LoVo (cell line): ENCODE results near the gene SULT1A2.
"Not testable (repeated sequence)": the region's sequence is repeated elsewhere in the genome, so short reads cannot be mapped to it uniquely, and the experiment has no call there.

Experiments used
- DNase-seq: peaks from one replicate; pipeline ENCODE4 v3.0.0-alpha.2; 2016; ENCODE audit warnings: low spot score

SULT1A2 gene

DNA sequence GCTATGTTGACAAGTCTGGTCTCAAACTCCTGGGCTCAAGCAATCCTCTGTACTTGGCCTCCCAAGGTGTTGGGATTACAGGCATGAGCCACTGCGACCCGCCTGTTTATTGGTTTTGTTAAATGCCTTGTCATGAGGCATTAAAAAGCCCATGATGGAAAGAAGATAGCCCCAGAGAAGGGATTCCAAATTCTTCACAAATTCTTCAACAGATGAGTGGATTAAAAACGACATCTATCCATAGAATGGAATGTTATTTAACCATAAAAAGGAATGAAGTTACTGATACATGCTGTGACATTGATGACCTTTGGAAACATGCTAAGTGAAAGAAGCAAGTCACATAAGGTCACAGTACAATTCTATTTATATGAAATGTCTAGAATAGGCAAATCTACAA is 38.4 kb downstream of the SULT1A2 start:
- no peak for DNase-seq

DNA sequence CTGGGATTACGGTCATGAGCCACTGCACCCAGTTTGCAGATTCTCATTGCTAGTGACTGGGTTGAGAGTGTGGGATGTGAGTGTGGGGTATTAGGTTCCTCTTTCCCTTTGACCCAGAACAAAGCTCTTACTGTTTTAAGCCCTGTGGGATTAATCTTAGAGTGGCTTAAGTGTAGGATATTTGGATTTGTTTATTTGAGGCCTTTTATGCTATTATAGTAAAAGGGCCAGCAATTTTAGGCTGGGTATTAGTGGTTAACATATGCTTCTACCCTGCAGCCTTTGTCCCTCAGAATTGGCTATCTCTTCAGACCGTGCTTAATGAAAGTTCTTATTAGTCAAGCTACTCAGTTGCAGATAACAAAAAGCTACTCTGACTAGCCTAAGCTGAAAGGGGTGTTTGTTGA is 39.9 kb downstream of the SULT1A2 start:
- DNase-seq, result no peak

DNA sequence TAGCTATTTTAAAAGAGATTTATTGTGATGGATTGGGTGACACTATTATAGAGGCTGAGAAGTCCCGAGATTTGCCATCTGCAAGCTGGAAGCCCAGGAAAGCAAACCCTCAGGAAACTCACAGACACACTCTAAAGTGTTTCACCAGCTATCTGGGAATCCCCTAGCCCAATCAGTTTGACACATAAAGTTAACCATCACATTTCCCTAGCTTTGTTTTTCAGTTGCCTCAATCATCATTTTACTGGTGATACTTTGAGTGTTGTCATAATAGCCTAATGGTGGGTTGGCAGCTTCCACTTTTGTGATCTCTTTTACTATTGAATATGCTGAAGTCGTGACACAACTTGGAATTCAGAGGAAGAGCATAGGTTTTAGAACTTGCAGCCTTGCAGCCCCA is 41.3 kb downstream of the SULT1A2 start:
- DNase-seq, result no peak

DNA sequence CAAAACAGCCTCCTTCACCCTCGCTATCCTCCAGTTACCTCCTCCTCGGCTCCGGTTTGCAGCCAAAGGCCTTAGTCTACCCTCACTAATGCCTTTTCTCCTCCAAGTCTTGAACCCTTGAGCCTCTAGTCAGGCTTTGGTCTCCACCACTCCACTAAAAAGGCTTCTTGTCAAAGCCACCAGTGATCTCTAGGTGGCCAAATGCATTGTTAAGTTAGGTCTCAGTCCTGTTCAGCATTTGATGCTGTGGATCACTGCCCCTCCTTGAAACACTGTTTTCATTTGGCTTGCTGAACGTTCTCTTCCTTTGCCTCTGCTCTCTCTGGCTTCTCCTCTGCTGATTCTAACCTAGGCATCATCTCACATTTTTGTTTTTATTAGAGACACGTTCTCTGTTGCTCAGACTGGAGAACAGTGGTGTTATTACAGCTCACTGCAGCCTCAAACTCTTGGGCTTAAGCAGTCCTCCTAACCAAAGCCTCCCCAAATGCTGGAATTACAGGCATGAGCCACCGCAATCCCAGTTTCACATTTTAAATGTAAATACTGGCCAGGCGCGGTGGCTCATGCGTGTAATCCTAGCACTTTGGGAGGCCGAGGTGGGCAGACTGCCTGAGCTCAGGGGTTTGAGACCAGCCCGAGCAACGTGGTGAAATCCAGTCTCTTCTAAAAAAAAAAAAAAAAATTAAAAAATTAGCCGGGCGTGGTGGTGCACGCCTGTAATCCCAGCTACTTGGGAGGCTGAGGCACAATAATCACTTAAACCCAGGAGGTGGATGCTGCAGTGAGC is 42.0 kb downstream of the SULT1A2 start:
- DNase-seq, result no peak

DNA sequence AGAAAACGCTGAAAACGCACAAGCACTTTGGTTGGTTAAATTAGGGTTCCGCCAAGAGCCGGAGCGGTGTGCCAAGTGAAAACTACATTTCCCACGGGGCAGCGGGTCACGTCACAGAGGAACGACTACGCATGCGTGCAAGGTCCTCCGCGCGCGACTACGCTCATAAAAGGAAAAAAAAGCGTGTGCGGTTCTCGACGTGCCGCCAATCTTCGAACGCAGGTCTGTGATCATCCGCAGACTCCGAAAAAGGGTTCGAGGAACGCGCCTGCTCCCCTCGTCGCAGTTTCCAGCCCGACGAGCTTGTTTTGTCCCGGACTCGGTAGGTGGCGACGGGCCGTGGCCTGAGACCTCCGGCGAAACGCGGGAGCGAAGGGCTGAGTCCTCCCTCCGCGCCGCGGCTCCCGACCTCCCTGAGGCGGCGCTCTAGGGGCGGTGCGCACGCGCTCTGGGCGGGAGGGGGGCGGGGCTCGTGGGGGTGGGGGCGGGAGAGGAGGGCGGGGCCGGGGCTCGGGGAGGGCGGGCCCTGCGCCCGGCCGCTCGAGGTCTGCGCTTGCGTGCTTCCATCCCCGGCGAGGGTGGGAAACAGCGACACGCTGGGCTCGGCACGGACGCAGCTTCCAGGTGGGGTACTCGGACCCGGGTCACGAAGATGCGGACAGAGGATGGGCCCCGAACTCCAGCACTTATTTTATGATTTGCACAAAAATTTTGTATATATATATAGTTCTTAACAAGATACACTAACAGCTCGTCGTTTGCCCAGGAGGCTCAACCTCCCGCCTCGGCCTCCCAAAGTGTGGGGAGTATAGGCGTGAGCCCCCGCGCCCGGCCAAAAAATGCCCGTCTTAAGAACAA is 42.8 kb downstream of the SULT1A2 start, which contains the start of gene SGF29:
SGF29 (plus strand) TSS at position 145 of the 858 bp plus-strand sequence. CDS start 27,150 bp downstream, outside the sequence.
- DNase-seq, result peak; percentile 95

DNA sequence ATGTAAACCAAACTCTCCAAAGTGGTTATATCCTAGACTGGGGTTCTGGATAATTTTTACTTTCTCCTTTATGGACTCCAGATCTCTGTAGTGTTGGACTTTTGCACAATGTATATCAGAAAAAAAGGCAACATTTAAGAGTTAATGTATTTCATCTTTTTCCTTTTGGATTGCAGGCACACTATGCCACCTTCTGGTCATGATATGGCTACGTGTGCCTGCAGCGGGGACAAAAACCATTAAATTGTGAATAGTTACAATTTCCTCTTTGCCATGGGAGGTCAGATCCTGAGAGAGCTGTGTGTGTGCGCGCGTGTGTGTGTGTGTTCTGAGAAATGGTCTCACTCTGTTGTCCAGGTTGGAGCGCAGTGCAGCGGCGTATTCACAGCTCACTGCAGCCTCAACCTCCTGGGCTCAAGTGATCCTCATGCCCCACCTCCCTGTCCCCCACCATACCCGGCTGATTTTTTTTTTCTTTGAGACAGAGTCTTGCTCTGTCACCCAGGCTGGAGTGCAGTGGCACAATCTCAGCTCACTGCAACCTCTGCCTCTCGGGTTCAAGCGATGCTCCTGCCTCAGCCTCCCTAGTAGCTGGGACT is 47.5 kb downstream of the SULT1A2 start:
- DNase-seq, result no peak

DNA sequence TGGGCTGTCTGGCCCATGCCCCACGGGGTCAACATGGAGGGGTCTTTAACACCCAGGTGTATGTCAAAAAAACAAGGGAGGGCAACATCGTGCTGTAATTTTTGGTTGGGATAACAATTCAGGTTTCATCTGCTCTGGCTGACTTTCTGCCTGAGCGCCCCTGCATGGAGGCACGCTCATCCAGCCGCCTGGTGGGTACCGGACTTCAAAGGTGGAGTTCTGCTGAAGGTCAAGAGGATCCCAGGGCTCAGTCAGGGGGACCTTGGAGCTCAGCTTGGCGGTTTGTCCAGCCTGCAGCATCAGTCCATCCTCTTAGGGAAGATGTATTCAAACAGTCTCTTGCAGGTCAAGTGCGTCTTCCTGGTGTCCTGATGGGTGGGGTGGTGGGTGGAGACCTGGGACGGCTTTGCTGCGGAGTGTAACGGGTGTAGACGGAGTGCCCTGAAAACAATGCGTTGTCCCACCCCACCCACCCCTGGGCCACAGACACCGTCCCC is 48.5 kb downstream of the SULT1A2 start:
- DNase-seq, result no peak

DNA sequence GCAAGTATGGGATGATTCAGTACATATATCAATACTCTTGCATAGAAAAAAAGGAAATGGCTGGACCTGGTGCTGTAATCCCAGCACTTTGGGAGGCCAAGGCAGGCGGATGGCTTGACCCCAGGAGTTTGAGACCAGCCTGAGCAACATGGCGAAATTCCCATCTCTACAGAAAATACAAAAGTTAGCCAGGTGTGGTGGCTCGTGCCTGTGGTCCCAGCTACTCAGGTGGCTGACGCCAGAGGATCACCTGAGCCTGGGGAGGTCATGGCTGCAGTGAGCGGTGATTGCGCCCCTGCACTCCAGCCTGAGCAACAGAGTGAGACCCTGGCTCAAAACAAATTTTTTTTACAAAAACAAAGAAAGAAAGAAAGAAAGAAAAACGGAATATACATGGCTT is 50.2 kb downstream of the SULT1A2 start:
- DNase-seq, result no peak

DNA sequence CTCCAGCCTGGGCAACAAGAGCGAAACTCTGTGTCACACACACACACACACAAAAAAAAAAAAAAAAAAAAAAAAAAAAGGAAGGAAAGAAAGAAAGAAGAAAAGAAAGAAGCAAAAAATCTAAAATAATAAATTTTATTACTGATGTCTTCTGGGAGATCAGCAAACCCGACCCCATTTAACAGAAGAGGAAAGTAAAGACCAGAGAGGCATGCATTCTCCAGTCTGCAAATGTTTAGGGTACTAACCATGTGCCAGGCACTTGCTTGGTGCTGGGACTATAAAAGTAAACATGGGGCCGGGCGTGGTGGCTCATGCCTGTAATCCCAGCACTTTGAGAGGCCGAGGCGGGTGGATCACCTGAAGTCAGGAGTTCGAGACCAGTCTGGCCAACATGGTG is 50.9 kb downstream of the SULT1A2 start:
- DNase-seq, result not testable (repeated sequence)

DNA sequence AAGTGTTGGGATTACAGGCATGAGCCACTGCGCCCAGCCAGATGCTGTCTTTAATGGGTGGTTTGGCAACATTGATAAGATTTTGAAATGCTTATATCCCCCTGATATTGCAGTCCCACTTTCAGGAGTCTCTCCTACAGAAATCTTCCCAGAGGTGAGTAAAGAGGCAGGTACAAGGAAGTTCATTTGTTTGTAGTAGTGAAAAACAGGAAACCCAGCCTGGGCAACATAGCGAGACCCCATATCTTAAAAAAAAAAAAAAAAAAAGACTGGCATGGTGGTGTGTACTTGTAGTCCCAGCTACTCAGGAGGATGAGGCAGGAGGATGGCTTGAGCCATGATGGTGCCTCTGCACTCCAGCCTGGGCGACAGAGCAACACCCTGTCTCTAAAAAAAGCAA is 51.9 kb downstream of the SULT1A2 start:
- no peak for DNase-seq

DNA sequence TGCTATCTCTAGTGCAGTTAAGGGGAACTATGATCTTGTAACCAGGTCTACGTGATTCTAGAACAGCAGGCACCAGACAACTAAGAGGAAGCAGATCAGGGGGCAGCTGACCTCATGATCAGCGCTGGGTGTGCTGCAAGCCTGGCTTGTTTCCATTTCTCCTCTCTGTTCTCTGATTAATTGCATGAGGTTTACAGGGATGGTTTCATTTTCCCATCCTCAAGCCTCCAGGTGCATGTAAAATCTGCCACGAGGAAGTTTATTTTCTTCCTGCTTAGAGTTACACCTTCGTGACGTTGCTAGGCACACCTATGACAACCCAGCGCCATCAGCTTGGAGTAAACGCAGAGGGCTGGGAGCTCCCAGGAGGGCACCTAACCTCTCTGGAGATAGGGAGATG is 53.8 kb downstream of the SULT1A2 start:
- peak; percentile 28 for DNase-seq

DNA sequence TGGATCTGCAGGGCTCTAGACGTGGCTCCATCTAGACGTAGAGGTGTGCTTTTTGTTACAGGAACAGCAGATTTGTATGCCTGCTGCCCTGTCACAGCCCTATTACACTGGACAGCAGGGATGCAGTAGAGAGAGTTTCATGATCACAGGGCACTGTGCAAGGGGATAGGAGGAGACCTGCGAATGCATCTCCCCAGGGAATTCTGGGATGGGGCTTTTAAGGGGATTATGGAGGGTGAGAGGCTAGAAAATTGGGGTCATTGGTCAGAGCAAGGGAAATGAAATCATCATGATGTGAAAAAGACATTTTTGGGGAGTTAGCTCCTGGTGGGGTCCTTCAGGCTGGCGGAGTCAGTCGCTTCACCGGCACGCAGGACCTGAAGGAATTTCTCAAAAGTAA is 54.2 kb downstream of the SULT1A2 start:
- no peak for DNase-seq
